Activated CD4-positive, alpha-beta memory T cell treated with anti-CD3 and anti-CD28 coated beads, Interleukin-2, amount 10 ng/mL, durations not matched to agents 7 days and 5 days (primary cell): ENCODE results near the gene ARID3B. TPM values are rescaled to one million over a fixed set of nuclear protein-coding genes. Genes with fewer than 3 reads are reported as not detected.
"Not testable (repeated sequence)": the region's sequence is repeated elsewhere in the genome, so short reads cannot be mapped to it uniquely, and the experiment has no call there.

Experiments used
- CTCF ChIA-PET: fragments of 350-600 bp; sonication (Branson Sonifier 250); formaldehyde crosslinking; loops from one replicate; lab custom pipeline; 2021; ENCODE audit warnings: antibody characterized with exemption, inconsistent platforms; lab: Charles Lee
- POLR2A ChIA-PET: fragments of 350-600 bp; sonication (Branson Sonifier 250); formaldehyde crosslinking; loops from one replicate; lab custom pipeline; 2021; ENCODE audit warnings: antibody characterized with exemption; lab: Charles Lee
- DNase-seq: peaks from one replicate; pipeline ENCODE4 v3.0.0-alpha.2; 2020
- H3K27ac Mint-ChIP-seq: one replicate; pipeline ENCODE4 v1.8.0; 2021; ENCODE audit warnings: mild to moderate bottlenecking, mixed read lengths
- H3K27me3 Mint-ChIP-seq: one replicate; pipeline ENCODE4 v1.8.0; 2021; ENCODE audit warnings: mixed read lengths
- H3K36me3 Mint-ChIP-seq: one replicate; pipeline ENCODE4 v1.8.0; 2021; ENCODE audit warnings: low read depth, mixed read lengths
- H3K4me1 Mint-ChIP-seq: one replicate; pipeline ENCODE4 v1.8.0; 2021; ENCODE audit warnings: mixed read lengths
- H3K4me3 Mint-ChIP-seq: one replicate; pipeline ENCODE4 v1.8.0; 2021; ENCODE audit warnings: mild to moderate bottlenecking, mixed read lengths
- H3K9me3 Mint-ChIP-seq: one replicate; pipeline ENCODE4 v1.8.0; 2021; ENCODE audit warnings: mixed read lengths
- total RNA-seq, 2 experiments: library from RNA; stranded (reverse); gene quantifications; one replicate each; pipeline ENCODE4 v1.2.3, GENCODE V29; 2021

The ARID3B gene
- total RNA-seq, 2 experiments from 2014 or later: 49.2 to 52.1 TPM

DNA sequence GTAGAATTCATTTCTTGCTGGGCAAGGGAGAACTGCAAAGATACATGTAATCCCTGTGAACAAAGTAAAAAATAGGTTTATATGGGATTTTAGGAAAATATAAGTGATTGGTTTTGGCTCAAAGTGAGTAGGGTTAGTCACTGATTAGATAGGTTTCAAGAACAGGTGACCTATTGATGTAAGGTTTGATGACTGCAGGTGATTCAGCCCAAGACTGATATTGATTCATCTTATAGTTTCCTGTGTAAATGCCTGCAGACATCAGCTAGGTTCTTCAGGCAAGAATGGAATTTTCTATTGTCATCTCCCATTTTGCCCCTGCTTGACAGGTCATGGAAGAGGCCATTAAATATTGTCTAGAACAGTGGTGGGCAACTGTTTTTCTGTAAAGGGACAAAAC lies 23.9 kb upstream of the ARID3B start:
- no peak overlapping the region for H3K27ac Mint-ChIP-seq
- no peaks in the 10 kb centered on the region for H3K27me3 Mint-ChIP-seq
- DNase-seq: no peak
- ChIA-PET CTCF (no interaction called here), POLR2A (no interaction called here)
- no peaks in the 10 kb centered on the region for H3K9me3 Mint-ChIP-seq
- H3K4me3 Mint-ChIP-seq: no peak overlapping the region
- H3K36me3 Mint-ChIP-seq: peaks cover 3% of the 10 kb centered on the region
- H3K4me1 Mint-ChIP-seq: peaks cover 7% of the 10 kb centered on the region

DNA sequence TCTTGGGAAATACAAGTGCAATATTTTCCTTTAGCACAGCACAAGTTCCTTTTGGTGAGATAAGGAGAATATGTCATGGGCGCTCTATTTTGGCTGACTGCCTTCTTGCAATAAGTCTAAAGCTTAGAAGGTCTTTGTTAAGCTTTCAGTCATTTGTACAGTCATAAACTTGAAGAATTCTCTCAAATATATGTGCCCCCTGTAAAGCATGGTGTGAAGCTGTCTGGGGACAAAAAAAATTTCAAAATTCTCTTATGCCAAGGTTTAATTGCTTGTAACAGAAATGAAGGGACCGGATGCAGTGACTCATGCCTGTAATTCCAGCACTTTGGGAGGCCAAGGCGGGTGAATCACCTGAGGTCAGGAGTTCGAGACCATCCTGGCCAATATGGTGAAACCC lies 21.7 kb upstream of the ARID3B start:
- POLR2A ChIA-PET: no interaction called here
- no peak overlapping the region for H3K4me3 Mint-ChIP-seq

DNA sequence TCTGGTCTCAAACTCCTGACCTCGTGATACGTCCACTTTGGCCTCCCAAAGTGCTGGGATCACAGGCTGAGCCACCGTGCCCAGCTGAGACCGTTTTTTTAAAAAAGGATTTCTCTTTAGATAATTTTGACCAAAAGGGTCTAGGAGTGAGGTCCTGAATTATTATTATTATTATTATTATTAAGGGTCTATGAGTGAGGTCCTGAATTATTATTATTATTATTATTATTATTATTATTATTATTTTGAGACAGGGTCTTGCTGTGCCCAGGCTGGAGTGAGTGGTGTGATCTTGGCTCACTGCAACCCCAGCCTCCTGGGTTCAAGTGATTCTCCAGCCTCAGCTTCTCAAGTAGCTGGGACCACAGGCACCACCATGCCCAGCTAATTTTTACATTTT lies 20.6 kb upstream of the ARID3B start:
- Mint-ChIP-seq H3K27me3 (no peaks in the 10 kb centered on the region), H3K4me3 (no peak overlapping the region), H3K36me3 (no peaks in the 10 kb centered on the region), H3K9me3 (no peaks in the 10 kb centered on the region), H3K27ac (no peak overlapping the region), H3K4me1 (no peaks in the 10 kb centered on the region)
- no peak for DNase-seq
- CTCF ChIA-PET: no interaction called here
- POLR2A ChIA-PET: no interaction called here

More for the DNA sequence above, 21.7 kb upstream of the ARID3B start:
- no peaks in the 10 kb centered on the region for H3K27me3 Mint-ChIP-seq
- no peak overlapping the region for H3K27ac Mint-ChIP-seq
- DNase-seq: no peak
- no peaks in the 10 kb centered on the region for H3K36me3 Mint-ChIP-seq
- no peaks in the 10 kb centered on the region for H3K9me3 Mint-ChIP-seq
- CTCF ChIA-PET: no interaction called here
- no peaks in the 10 kb centered on the region for H3K4me1 Mint-ChIP-seq

DNA sequence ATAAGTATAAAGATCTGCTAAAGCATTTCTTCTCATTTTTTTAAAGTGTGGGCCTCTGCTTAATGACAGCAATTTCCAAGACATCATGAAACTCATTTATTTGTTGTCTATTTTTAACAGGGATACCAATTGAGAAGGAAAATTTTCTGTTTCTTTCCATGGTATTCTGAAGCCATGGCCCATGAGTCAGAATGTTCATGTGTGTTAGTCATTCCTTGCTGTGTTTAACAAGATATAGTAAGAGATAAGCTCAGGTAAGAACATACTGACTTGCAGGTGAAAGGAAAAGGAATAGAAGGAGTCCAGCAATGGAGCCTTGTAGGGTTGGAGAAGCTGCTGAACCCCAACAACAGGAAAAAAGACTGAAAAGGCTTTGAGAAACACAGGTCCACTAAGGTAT lies 17.0 kb upstream of the ARID3B start:
- Mint-ChIP-seq H3K4me3 (no peak overlapping the region), H3K27ac (no peak overlapping the region), H3K4me1 (no peaks in the 10 kb centered on the region), H3K9me3 (no peaks in the 10 kb centered on the region), H3K36me3 (no peaks in the 10 kb centered on the region), H3K27me3 (no peaks in the 10 kb centered on the region)
- ChIA-PET POLR2A (no interaction called here), CTCF (no interaction called here)
- no peak for DNase-seq

DNA sequence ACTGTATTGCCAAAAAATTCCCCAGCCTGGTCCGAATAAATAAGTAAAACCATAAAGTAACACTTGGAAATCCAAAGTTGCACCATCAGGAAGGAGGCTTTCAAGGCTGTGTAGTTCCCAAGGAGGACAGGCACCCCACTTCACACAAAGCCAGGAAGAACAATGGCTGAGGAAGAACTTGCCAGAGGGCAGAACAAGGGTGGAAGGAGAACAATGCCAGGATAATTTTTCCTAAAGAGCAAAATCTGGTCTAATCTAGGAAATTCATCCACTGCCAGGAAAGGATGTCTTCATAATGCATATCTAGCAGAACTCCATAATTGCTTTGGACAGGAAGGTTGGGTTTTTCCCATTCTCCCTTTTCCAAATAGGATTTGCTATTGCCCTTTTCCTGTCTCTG lies 15.7 kb upstream of the ARID3B start:
- no peak overlapping the region for H3K27ac Mint-ChIP-seq
- CTCF ChIA-PET: no interaction called here
- POLR2A ChIA-PET: no interaction called here
- H3K36me3 Mint-ChIP-seq: no peaks in the 10 kb centered on the region
- no peaks in the 10 kb centered on the region for H3K4me1 Mint-ChIP-seq
- no peaks in the 10 kb centered on the region for H3K9me3 Mint-ChIP-seq
- no peak for DNase-seq
- no peaks in the 10 kb centered on the region for H3K27me3 Mint-ChIP-seq
- no peak overlapping the region for H3K4me3 Mint-ChIP-seq

DNA sequence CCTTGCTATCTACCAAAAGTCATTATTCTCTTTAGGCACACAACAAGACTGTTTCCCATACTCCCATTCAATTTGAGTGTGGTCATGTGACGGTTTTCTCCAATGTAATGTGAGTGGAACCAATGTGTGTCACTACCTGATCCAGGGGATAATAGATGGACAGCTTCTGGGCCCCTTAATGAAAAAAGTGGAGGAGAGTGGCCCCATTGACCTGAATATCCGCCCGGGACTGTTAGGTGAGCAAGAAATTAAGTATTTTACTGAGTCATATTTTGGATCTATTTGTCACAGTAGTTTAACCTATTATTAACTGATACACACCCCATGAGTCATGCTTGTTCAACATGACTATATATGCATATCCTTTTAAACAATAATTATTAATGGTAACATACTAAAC lies 15.1 kb upstream of the ARID3B start:
- no peak for DNase-seq
- Mint-ChIP-seq H3K9me3 (no peaks in the 10 kb centered on the region), H3K36me3 (no peaks in the 10 kb centered on the region), H3K27ac (no peak overlapping the region), H3K4me3 (no peak overlapping the region), H3K27me3 (no peaks in the 10 kb centered on the region), H3K4me1 (no peaks in the 10 kb centered on the region)
- ChIA-PET POLR2A (no interaction called here), CTCF (interaction anchor here (0.8 kb wide), 1 partner anchor 425 kb away, joined by 4 read pairs; no protein-coding TSS in a partner anchor)

DNA sequence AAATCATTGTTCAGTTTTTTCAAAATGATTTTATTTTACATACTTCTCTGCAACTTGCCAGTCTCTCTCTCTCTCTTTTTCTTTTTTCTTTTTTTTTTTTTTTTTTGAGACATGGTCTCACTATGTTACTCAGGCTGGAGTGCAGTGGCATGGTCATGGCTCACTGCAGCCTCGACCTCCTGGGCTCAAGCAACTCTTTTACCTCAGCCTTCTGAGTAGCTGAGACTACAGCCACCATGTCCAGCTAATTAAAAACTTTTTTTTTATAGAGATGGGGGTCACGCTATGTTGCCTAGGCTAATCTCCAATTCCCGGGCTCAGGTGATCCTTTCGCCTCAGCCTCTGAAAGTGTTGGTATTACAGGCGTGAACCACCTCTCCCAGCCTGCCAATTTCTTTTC lies 12.1 kb upstream of the ARID3B start:
- DNase-seq: no peak
- POLR2A ChIA-PET: no interaction called here
- CTCF ChIA-PET: no interaction called here
- no peaks in the 10 kb centered on the region for H3K27me3 Mint-ChIP-seq
- H3K27ac Mint-ChIP-seq: no peak overlapping the region
- H3K36me3 Mint-ChIP-seq: no peaks in the 10 kb centered on the region
- H3K4me3 Mint-ChIP-seq: no peak overlapping the region
- no peaks in the 10 kb centered on the region for H3K4me1 Mint-ChIP-seq
- no peaks in the 10 kb centered on the region for H3K9me3 Mint-ChIP-seq

DNA sequence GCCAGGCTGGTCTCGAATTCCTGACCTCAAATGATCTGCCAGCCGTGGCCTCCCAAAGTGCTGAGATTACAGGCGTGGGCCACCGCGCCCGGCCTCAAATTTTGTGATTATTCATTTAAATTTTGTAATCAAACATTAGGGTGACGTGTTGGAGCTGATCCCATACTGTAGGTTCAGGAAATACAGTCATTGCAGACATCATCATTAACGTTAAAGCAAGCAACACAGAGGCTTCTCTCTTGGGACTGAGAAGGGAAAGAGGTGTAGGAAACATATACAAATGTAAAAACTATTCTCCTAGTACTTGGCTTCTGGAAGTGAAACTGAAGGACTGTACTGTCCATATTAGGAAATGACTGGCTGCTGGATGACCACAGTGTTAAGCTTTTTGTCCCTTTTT lies 11.1 kb upstream of the ARID3B start:
- Mint-ChIP-seq H3K4me3 (no peak overlapping the region), H3K27ac (no peak overlapping the region), H3K27me3 (no peaks in the 10 kb centered on the region), H3K9me3 (no peaks in the 10 kb centered on the region), H3K36me3 (no peaks in the 10 kb centered on the region), H3K4me1 (no peaks in the 10 kb centered on the region)
- DNase-seq: no peak
- ChIA-PET CTCF (no interaction called here), POLR2A (interaction anchor here (2.2 kb wide), 1 partner anchor 11 kb away, joined by 8 read pairs; the partner anchor contains the start of gene ARID3B)

DNA sequence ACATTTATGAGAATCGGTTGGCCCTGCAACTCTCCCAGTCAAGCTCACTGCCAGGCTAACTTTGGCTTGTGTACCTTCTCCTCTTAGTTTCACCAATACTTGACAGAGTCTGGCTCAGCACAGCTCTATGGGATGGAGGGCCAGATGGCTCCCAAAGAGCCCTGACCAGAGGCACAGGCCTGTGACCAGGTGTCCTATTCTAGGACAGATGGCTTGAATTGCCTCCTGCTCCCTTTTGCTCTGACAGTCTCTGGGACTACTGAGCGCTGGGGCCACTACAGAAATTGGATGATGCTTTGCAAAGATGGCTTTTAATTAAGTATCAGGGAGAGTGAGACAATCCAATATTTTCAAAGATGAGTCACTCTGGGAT lies 10.3 kb upstream of the ARID3B start:
- H3K4me3 Mint-ChIP-seq: no peak overlapping the region
- H3K27ac Mint-ChIP-seq: no peak overlapping the region
- no peaks in the 10 kb centered on the region for H3K36me3 Mint-ChIP-seq
- no peak for DNase-seq
- H3K9me3 Mint-ChIP-seq: no peaks in the 10 kb centered on the region
- H3K27me3 Mint-ChIP-seq: no peaks in the 10 kb centered on the region
- H3K4me1 Mint-ChIP-seq: peaks cover 6% of the 10 kb centered on the region
- POLR2A ChIA-PET: interaction anchor here (2.2 kb wide), 1 partner anchor 10 kb away, joined by 8 read pairs; the partner anchor contains the start of gene ARID3B
- CTCF ChIA-PET: interaction anchor here (0.6 kb wide), 1 partner anchor 986 kb away, joined by 3 read pairs; no protein-coding TSS in a partner anchor

DNA sequence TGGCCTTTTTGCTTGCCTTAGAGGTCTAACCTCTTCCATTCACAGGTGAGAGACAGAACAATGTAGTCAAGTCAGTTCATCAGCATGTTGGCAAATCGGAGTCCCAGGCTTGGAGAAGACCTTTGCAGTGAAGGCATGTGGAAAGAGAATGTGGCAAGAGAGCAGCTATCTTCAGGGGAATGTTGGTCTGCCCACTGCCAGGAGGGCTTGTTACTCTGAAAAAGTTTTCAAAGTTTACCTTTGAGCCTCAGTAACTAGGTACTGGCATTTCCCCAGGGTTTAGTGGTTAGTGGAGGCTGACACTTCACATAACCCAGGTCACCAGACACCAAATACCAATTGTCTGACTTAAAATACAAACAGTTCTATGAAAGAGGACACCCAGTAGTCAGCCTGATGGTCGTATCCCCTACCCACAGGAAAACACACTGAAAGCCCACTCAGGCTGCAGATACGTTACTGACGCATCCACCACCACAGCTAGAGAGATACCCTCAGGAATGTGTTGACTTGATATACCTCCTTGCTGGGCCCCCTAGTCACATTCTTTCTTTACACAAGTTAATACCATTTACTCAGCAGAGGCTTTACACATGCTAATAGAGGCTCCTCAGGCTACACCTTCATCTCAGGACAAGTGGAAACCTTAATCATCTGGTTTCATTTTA lies 9.7 kb upstream of the ARID3B start:
- Mint-ChIP-seq H3K36me3 (no peaks in the 10 kb centered on the region), H3K27me3 (no peaks in the 10 kb centered on the region), H3K4me3 (no peak overlapping the region), H3K27ac (no peak overlapping the region), H3K9me3 (no peaks in the 10 kb centered on the region), H3K4me1 (peaks cover 7% of the 10 kb centered on the region)
- ChIA-PET POLR2A (interaction anchor here (2.2 kb wide), 1 partner anchor 9 kb away, joined by 8 read pairs; the partner anchor contains the start of gene ARID3B), CTCF (interaction anchor here (0.6 kb wide), 1 partner anchor 986 kb away, joined by 3 read pairs; no protein-coding TSS in a partner anchor)
- DNase-seq: no peak

DNA sequence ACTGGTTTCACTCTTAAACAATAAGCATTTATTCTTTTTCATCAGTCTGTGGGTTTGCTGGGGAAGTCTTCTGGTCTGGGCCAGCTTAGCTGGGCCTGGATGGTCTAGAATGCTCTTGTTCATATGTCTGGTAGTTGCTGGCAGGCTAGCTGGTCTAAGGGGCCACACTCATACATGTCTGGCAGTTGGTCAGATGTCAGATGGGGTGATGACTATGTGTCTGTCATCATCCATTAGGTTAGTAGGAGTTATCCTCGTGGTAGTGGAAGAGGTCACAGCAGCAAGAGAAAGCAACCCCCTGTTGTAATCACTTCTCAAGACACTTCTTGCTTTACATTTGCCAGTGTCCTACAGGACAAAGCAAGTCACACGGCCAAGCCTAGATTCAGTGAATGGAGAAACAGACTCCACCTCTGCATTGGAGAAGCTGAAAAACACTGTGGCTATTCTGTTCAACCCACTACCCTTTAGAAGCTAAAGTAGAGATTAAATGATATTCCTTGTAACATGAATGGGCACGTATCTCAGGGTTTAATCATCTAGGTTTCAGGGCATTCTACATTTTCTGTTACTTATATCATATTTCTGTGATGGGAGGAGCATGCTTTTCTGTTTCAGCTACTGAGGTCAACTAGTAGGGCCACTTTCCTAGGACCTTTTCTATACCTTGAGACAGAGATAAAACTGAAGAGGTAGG lies 5.5 kb upstream of the ARID3B start:
- DNase-seq: no peak
- Mint-ChIP-seq H3K4me1 (peaks cover 23% of the 10 kb centered on the region), H3K27me3 (no peaks in the 10 kb centered on the region), H3K36me3 (peaks cover 10% of the 10 kb centered on the region), H3K27ac (no peak overlapping the region), H3K4me3 (no peak overlapping the region), H3K9me3 (no peaks in the 10 kb centered on the region)
- POLR2A ChIA-PET: interaction anchor here (0.7 to 1.8 kb wide), 4 partner anchors 11 to 111 kb away, joined by 3 to 8 read pairs (median 4); partner anchors contain the start of gene UBL7
- CTCF ChIA-PET: interaction anchor here (1.1 kb wide), 1 partner anchor 9 kb away, joined by 3 read pairs; no protein-coding TSS in a partner anchor

DNA sequence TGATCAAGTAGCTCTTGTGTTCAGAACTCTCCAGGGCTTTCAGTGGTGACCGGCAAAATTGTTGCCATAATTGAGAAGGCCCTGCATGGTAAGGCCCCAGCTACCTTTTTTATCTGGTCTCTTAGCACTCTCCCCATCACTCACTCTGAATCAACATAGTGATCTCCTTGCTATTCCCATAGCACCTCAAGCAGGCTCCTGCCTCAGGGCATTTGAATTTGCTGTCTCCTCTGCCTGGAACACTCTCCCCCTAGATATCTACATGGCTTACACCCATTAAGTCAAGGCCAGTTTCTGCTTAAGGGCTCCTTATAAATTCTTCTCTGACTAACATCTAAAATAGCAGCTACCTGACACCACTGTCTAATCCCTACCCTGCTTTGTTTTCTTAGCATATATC lies 3.3 kb upstream of the ARID3B start:
- H3K27ac Mint-ChIP-seq: peak overlapping the region; percentile 44
- peaks cover 35% of the 10 kb centered on the region for H3K4me1 Mint-ChIP-seq
- DNase-seq: no peak
- ChIA-PET CTCF (no interaction called here), POLR2A (interaction anchor here (0.8 to 1.1 kb wide), 2 partner anchors 11 to 78 kb away, joined by 3 read pairs; partner anchors contain the start of gene CLK3)
- H3K27me3 Mint-ChIP-seq: no peaks in the 10 kb centered on the region
- peaks cover 21% of the 10 kb centered on the region for H3K36me3 Mint-ChIP-seq
- no peaks in the 10 kb centered on the region for H3K9me3 Mint-ChIP-seq
- H3K4me3 Mint-ChIP-seq: no peak overlapping the region

DNA sequence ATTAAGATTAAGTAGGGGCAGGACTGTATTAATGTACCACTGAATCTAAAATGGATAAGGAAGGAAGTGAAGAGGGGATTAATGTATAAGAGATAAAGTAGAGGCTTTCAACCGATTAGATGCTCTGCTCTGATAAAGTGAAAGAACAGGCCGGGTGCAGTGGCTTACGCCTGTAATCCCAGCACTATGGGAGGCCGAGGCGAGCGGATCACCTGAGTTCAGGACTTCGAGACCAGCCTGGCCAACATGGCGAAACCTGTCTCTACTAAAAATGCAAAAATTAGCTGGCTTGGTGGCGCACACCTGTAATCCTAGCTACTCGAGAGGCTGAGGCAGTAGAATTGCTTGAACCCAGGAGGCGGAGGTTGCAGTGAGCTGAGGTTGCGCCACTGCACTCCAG lies 1.5 kb upstream of the ARID3B start:
- Mint-ChIP-seq H3K4me1 (peaks cover 52% of the 10 kb centered on the region), H3K27ac (peak overlapping the region; percentile 56), H3K36me3 (peaks cover 36% of the 10 kb centered on the region), H3K4me3 (peak overlapping the region; percentile 72)
- ChIA-PET CTCF (interaction anchor here (0.8 to 1.8 kb wide), 4 partner anchors 77 to 248 kb away, joined by 3 to 8 read pairs (median 5); partner anchors contain the start of gene CLK3), POLR2A (interaction anchor here (0.9 to 7.8 kb wide), 19 partner anchors 9 to 1087 kb away, joined by 3 to 99 read pairs (median 8); partner anchors contain the start of genes CLK3, CYP1A1 and UBL7)
- H3K27me3 Mint-ChIP-seq, DNase-seq, H3K9me3 Mint-ChIP-seq: not testable (repeated sequence)
